Hepatocyte (in vitro differentiated cells): ENCODE measurements around the gene OR52D1. TPM values are rescaled to one million over a fixed set of nuclear protein-coding genes. Genes with fewer than 3 reads are reported as not detected.

Experiments used
- DNase-seq: peaks from one replicate; pipeline ENCODE4 v3.0.0-alpha.2; 2016; ENCODE audit warnings: low spot score
- H2AFZ ChIP-seq: fragments of 200-600 bp; sonication (generic); 2 replicates; pipeline ENCODE4 v1.6.0; 2016; ENCODE audit warnings: antibody characterized with exemption, mild to moderate bottlenecking
- H3K27ac ChIP-seq: fragments of 200-600 bp; sonication (generic); 2 replicates; pipeline ENCODE4 v1.5.1; 2016; ENCODE audit warnings: mild to moderate bottlenecking
- H3K27me3 ChIP-seq: fragments of 200-600 bp; sonication (generic); 2 replicates; pipeline ENCODE4 v1.6.1; 2016
- H3K36me3 ChIP-seq: fragments of 200-600 bp; sonication (generic); replicated peaks from 2 replicates; pipeline ENCODE4 v1.5.1; 2016; ENCODE audit warnings: low read depth; ENCODE audit not compliant: insufficient read depth
- H3K4me1 ChIP-seq: fragments of 200-600 bp; sonication (generic); 2 replicates; pipeline ENCODE4 v1.5.1; 2016; ENCODE audit warnings: mild to moderate bottlenecking, moderate library complexity; ENCODE audit not compliant: insufficient read depth
- H3K4me2 ChIP-seq: fragments of 200-600 bp; sonication (generic); 2 replicates; pipeline ENCODE4 v1.6.0; 2016
- H3K4me3 ChIP-seq: fragments of 200-600 bp; sonication (generic); 2 replicates; pipeline ENCODE4 v1.5.1; 2016; ENCODE audit warnings: mild to moderate bottlenecking
- H3K79me2 ChIP-seq: fragments of 200-600 bp; sonication (generic); 2 replicates; pipeline ENCODE4 v1.6.0; 2017; ENCODE audit warnings: mild to moderate bottlenecking
- H3K9me2 ChIP-seq: fragments of 200-600 bp; sonication (generic); replicated peaks from 2 replicates; pipeline ENCODE4 v1.6.0; 2017; ENCODE audit warnings: mild to moderate bottlenecking; ENCODE audit not compliant: insufficient read depth
- H3K9me3 ChIP-seq: fragments of 200-600 bp; sonication (generic); 2 replicates; pipeline ENCODE4 v1.5.1; 2016; ENCODE audit warnings: low read depth, mild to moderate bottlenecking
- H4K20me1 ChIP-seq: fragments of 200-600 bp; sonication (generic); 2 replicates; pipeline ENCODE4 v1.6.0; 2016; ENCODE audit warnings: mild to moderate bottlenecking; ENCODE audit not compliant: insufficient read depth, poor library complexity, severe bottlenecking
- EZH2 ChIP-seq: fragments of 200-600 bp; sonication (generic); IDR thresholded peaks from 2 replicates; pipeline ENCODE4 v1.6.1; 2016; ENCODE audit warnings: antibody characterized with exemption, mild to moderate bottlenecking, borderline replicate concordance
- EZH2phosphoT487 ChIP-seq: fragments of 200-600 bp; sonication (generic); IDR thresholded peaks from one replicate; pipeline ENCODE4 v1.6.1; 2018; ENCODE audit warnings: antibody characterized with exemption, mild to moderate bottlenecking, low read depth, moderate library complexity; ENCODE audit not compliant: unreplicated experiment, severe bottlenecking
- WGBS: methylation state at CpG from one replicate; pipeline ENCODE4 v1.1.6; 2016; ENCODE audit warnings: low lambda C conversion rate; ENCODE audit errors: missing lambda C conversion rate; 5-methylcytosine and 5-hydroxymethylcytosine counted together
- polyA plus RNA-seq: library from polyadenylated mRNA; unstranded; fragments of >200 nt; fragmentation: Nextera tagmentation; extraction: Ambion mirVana; gene quantifications from 2 replicates; pipeline ENCODE4 v1.2.1, GENCODE V29; 2016
- total RNA-seq: library from RNA; depleted of rRNA; stranded (reverse); fragments of >200 nt; gene quantifications from 2 replicates; pipeline ENCODE4 v1.2.3, GENCODE V29; 2014
- TF ChIP-seq, protein P1 (sequence below): fragments of 200-600 bp; sonication (generic); IDR thresholded peaks from 2 replicates; pipeline ENCODE4 v1.5.1; 2016; ENCODE audit warnings: antibody characterized with exemption, mild to moderate bottlenecking; ENCODE audit not compliant: poor library complexity

OR52D1 gene
- total and polyA plus RNA-seq, 2 experiments from 2014 or later: not detected

DNA sequence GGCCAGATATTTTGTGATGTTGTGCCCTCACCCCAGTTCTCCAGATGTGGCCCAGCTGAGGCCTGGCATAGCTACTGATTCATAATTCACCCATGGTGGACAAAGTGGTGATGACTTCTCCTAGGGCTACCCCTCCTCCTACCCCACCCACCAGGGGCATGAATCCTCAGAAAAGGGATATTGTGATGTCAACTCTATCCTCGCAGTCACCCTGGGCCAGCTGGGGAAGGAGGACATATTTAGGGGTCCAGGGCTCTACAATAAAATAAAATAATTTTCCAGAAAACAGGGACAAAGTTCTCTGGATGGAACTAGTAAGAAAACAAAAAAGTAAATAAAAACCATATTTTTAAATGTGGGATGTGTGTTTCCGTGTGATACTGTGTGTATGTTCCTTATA lies 28.1 kb downstream of the OR52D1 start, which contains the start of gene UBQLNL:
Gene UBQLNL, minus strand, starts transcription at position 101 of the 400 bp plus-strand sequence. CDS start 258 bp downstream, outside the sequence.
- DNase-seq: no peak
- H4K20me1 ChIP-seq: no peaks in the 10 kb centered on the region
- H3K79me2 ChIP-seq: no peaks in the 10 kb centered on the region
- no peak within 1 kb of the TSS for H2AFZ ChIP-seq
- TF ChIP-seq EZH2 (no peak), EZH2phosphoT487 (no peak)
- TF ChIP-seq, protein P1, sequence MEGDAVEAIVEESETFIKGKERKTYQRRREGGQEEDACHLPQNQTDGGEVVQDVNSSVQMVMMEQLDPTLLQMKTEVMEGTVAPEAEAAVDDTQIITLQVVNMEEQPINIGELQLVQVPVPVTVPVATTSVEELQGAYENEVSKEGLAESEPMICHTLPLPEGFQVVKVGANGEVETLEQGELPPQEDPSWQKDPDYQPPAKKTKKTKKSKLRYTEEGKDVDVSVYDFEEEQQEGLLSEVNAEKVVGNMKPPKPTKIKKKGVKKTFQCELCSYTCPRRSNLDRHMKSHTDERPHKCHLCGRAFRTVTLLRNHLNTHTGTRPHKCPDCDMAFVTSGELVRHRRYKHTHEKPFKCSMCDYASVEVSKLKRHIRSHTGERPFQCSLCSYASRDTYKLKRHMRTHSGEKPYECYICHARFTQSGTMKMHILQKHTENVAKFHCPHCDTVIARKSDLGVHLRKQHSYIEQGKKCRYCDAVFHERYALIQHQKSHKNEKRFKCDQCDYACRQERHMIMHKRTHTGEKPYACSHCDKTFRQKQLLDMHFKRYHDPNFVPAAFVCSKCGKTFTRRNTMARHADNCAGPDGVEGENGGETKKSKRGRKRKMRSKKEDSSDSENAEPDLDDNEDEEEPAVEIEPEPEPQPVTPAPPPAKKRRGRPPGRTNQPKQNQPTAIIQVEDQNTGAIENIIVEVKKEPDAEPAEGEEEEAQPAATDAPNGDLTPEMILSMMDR: no peak
- no peaks in the 10 kb centered on the region for H3K4me1 ChIP-seq
- H3K4me3 ChIP-seq: no peak within 1 kb of the TSS
- H3K9me3 ChIP-seq: no peaks in the 10 kb centered on the region
- WGBS: 93% methylated on average over 2 of the region's 2 CpGs
- H3K27me3 ChIP-seq: no peaks in the 10 kb centered on the region
- no peaks in the 10 kb centered on the region for H3K9me2 ChIP-seq
- no peak within 1 kb of the TSS for H3K4me2 ChIP-seq
- no peaks in the 10 kb centered on the region for H3K36me3 ChIP-seq
- no peak within 1 kb of the TSS for H3K27ac ChIP-seq

DNA sequence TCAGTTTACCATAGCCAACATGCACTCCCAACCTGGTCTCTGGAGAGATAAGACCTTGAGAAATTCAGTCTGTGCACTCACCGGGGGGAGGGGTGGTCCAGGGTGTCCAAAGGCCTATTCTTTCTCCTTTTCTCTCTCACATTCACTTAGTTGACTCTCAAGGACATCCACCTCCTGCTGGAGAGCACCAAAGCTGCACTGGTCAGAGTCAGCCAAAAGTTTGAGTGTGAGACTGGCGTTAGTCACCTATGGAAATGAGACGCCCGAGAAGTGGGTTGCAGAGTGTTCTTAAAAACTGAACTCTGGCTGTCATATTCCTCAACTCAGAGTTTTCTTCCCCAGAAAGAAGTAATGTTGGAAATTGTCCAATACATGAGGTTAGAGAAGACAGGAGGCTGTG lies 33.1 kb downstream of the OR52D1 start:
- Histone ChIP-seq H2AFZ (no peak overlapping the region), H3K36me3 (no peaks in the 10 kb centered on the region), H4K20me1 (no peaks in the 10 kb centered on the region), H3K79me2 (no peaks in the 10 kb centered on the region), H3K27ac (no peak overlapping the region), H3K4me1 (no peaks in the 10 kb centered on the region), H3K9me2 (no peaks in the 10 kb centered on the region), H3K27me3 (no peaks in the 10 kb centered on the region), H3K4me3 (no peak overlapping the region), H3K4me2 (no peak overlapping the region), H3K9me3 (no peaks in the 10 kb centered on the region)
- no peak for DNase-seq
- WGBS: 95% methylated on average over 4 of the region's 4 CpGs
- TF ChIP-seq EZH2phosphoT487: no peak
- TF ChIP-seq, protein P1: no peak
- TF ChIP-seq EZH2: no peak

DNA sequence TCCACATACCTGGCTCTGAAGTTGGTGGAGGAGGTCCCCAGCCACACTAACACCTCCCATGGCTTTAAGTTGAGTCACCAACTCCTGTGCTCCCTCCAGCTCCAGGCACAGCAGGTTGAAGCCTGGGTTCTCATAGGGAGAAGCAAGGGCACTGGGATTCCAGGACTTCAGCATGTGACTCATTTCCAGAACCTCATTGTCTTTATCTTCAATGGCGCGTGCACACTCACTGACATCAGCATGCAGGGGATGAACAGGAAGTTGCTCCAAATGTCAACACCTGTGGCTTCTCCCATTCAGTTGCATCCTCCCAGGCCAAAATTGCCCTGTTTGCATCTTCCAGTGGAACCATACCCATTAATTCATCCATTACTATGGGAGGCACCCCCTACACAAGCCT lies 33.8 kb downstream of the OR52D1 start:
- Histone ChIP-seq H3K4me1 (no peaks in the 10 kb centered on the region), H4K20me1 (no peaks in the 10 kb centered on the region), H3K79me2 (no peaks in the 10 kb centered on the region), H3K9me3 (no peaks in the 10 kb centered on the region), H3K4me2 (no peak overlapping the region), H3K27me3 (no peaks in the 10 kb centered on the region), H3K9me2 (no peaks in the 10 kb centered on the region), H2AFZ (no peak overlapping the region), H3K27ac (no peak overlapping the region), H3K4me3 (no peak overlapping the region), H3K36me3 (no peaks in the 10 kb centered on the region)
- DNase-seq: no peak
- 89% methylated on average over 2 of the region's 2 CpGs for WGBS
- TF ChIP-seq EZH2phosphoT487 (no peak), EZH2 (no peak)
- TF ChIP-seq, protein P1: no peak

DNA sequence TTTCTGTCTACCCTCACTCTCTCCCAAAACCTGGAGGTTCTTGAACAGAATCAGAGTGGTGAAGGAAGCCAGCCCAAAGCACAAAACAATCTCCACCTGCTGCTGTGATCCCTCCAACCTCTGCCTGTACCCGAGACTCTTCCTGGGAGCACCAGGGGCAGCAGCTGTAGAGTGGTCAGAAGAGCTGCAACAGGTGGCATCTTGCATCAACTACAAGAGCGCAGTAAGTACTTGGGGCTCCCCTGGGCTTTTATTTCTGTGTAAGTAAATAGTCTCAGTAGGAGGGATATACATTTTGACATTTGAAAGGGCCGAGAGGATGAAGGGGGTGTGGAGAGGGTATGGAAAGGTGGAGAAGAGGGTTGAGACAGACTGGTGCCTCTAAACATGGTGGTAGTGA lies 36.3 kb downstream of the OR52D1 start:
- no peak for DNase-seq
- H3K9me2 ChIP-seq: no peaks in the 10 kb centered on the region
- H3K79me2 ChIP-seq: no peaks in the 10 kb centered on the region
- WGBS: 70% methylated on average over 3 of the region's 3 CpGs
- no peak for TF ChIP-seq EZH2
- no peak for TF ChIP-seq EZH2phosphoT487
- TF ChIP-seq, protein P1: no peak
- H3K9me3 ChIP-seq: no peaks in the 10 kb centered on the region
- no peak overlapping the region for H3K4me2 ChIP-seq
- H2AFZ ChIP-seq: no peak overlapping the region
- no peaks in the 10 kb centered on the region for H3K27me3 ChIP-seq
- no peak overlapping the region for H3K27ac ChIP-seq
- no peaks in the 10 kb centered on the region for H3K4me1 ChIP-seq
- no peaks in the 10 kb centered on the region for H3K36me3 ChIP-seq
- H3K4me3 ChIP-seq: no peak overlapping the region
- H4K20me1 ChIP-seq: no peaks in the 10 kb centered on the region
